COLO668 (cell line): Measurements from ENCODE around the gene CDH12.
"Not testable (repeated sequence)": the region's sequence is repeated elsewhere in the genome, so short reads cannot be mapped to it uniquely, and the experiment has no call there.

Experiments used
- DNase-seq: peaks from one replicate; lab custom pipeline; 2025; ENCODE audit not compliant: unreplicated experiment; lab: John Stamatoyannopoulos, UW

CDH12 gene

GRCh38 chr5:22577711-22578110 is 275.4 kb downstream of the CDH12 start:
- DNase-seq: no peak

DNA sequence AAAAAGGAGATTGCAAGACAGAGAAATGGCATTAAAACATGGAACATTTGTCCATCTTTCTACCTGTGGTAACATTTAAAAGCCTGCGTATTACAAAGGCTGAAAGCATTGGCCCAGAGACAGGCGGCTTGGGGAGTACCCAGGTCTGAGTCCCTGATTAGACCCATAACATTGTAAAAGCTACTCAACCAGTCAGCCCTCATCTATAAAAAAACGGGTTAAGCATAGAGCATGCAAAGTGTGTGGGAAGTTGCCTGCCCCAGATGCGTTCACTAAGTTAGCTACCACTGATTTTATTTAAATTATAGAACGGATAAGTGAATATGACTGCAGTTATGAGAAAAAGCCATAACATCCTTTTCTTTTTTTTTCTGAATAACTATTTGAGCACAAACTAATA is 276.1 kb downstream of the CDH12 start:
- DNase-seq: no peak

GRCh38 chr5:22572941-22573340 is 280.2 kb downstream of the CDH12 start:
- DNase-seq: no peak

DNA sequence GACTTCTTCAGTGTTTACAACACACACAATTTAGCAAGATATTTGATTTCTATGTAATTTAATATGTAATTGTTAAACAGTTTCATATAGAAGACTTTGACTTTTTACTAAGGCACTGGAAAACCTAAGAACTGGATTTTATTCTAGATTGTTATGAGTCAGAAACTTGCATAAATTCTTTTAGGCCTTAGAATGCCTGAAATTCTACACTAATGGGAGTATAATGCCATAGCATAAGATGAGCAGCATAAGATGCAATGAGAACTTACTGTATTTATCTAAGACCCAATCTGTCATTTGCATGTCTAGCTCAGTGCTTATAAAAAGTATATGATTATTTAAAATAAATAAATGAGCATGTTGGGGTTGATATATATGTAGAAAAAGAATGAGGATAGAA is 285.2 kb downstream of the CDH12 start:
- DNase-seq: no peak

- DNase-seq: no peak
Observed at GRCh38 chr5:22560147-22560546, 293.0 kb downstream of the CDH12 start.

GRCh38 chr5:22557251-22557650 is 295.9 kb downstream of the CDH12 start:
- DNase-seq: no peak

GRCh38 chr5:22554475-22554874 is 298.7 kb downstream of the CDH12 start:
- DNase-seq: no peak

- no peak for DNase-seq
Observed at GRCh38 chr5:22549876-22550671, 303.1 kb downstream of the CDH12 start.

DNA sequence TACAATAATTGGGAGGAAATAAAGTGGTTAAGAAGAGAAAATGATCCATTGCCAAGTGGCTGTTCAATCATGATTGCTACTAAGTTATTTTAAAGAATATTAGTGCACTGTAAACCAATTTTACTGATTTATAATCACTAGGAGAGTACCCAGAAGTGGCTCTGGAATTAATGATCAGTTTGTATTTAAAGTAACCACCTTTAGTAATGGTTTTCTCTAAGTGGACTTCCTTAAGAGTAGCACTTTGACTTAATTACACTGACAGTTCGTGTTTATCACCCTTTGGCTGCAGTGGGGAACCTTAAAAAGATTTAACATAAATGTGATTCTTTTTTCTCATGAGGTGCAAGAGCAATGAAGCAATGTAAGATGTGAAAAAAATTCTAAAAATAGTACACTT is 310.8 kb downstream of the CDH12 start:
- no peak for DNase-seq

DNA sequence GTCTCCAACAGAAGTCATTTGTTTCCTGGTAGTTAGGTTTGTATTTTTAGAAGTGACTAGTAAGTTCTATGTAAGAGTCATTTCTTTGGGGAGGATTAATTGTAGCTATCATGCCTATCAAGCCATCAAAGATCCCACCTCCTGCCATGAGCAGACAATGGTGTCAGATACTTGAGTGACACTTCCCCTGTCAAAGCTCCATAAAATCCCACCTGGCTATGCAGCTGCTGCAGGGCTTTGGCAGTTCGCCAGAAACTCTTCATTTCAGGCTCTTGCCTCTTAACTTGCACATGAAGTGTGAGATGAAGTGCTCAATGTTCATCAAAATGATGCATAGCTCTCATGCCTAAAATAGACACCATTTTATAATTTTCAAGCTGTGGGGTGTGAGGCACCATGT is 312.1 kb downstream of the CDH12 start:
- DNase-seq: peak; percentile 95

- DNase-seq: no peak
Observed at GRCh38 chr5:22539762-22540161, 313.4 kb downstream of the CDH12 start.

- DNase-seq: no peak
Observed at GRCh38 chr5:22531986-22532385, 321.2 kb downstream of the CDH12 start.

DNA sequence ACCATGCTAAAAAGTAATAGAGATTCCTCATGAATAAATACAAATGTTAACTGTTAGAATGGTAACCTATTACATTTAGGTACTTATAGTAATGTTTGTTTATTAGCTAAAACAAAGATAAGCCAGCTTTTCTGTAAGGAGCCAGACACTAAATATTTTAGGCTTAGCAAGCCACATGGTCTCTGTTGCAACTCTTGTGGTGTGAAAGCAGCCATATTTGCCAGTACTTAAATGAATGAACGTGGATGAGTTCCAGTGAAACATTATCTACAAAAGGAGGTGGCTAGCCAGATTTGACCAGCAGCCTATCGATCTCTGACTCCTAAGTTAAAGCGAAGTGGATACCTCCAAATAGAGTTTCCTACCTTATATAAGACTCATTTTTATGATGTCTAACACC is 331.6 kb downstream of the CDH12 start:
- no peak for DNase-seq

DNA sequence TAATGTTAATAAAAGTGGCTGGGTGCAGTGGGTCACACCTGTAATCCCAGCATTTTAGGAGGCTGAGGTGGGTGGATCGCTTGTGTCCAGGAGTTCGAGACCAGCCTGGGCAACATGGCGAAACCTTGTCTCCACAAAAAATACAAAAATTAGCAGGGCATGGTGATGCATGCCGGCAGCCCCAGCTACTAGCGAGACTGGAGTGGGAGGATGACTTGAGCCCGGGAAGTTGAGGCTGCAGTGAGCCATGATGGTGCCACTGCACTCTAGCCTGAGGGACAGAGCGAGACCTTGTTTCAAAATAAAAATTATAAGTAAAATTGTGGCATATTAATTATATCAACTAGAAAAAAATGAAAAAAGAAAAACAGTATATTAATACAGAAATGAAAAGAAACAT is 336.6 kb downstream of the CDH12 start:
- not testable (repeated sequence) for DNase-seq

DNA sequence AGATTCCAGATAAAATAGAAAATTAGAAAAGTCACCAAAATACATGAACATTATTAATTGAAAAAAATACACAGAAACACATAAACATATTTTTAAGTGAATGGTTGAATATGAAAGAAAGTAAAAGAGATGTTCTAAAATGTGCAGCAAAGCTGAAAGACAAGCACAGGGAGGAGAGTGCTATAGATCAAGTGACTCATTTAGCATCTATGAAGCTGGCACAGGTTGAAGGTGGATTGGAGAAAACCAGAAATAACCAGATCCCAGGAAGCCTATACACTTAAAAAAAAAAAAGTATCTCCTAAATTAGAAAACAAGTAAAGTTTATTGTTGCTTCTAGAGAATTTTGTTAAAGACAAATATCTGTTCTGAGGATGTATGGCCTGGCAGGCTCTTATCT is 338.9 kb downstream of the CDH12 start:
- no peak for DNase-seq

DNA sequence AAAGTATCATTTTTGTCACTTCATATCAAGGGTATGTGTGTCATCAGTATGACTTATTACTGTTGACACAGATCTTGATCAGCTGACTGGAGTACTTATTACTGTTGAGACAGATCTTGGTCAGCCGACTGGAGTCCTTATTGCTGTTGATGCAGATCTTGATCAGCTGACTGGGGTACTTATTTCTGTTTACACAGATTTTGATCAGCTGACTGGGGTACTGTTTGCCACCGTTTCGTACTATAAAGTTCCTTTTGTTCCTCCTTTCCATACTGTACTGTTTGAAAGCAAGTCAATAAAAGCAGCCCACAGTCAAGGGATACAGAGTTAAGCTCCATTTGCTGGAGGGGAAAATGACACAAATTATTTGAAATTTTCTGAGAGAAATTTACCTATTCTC is 347.3 kb downstream of the CDH12 start:
- no peak for DNase-seq

- DNase-seq: no peak
Observed at GRCh38 chr5:22504411-22504810, 348.7 kb downstream of the CDH12 start.

GRCh38 chr5:22500556-22500955 is 352.6 kb downstream of the CDH12 start:
- DNase-seq: no peak

GRCh38 chr5:22496666-22497065 is 356.5 kb downstream of the CDH12 start:
- DNase-seq: no peak

DNA sequence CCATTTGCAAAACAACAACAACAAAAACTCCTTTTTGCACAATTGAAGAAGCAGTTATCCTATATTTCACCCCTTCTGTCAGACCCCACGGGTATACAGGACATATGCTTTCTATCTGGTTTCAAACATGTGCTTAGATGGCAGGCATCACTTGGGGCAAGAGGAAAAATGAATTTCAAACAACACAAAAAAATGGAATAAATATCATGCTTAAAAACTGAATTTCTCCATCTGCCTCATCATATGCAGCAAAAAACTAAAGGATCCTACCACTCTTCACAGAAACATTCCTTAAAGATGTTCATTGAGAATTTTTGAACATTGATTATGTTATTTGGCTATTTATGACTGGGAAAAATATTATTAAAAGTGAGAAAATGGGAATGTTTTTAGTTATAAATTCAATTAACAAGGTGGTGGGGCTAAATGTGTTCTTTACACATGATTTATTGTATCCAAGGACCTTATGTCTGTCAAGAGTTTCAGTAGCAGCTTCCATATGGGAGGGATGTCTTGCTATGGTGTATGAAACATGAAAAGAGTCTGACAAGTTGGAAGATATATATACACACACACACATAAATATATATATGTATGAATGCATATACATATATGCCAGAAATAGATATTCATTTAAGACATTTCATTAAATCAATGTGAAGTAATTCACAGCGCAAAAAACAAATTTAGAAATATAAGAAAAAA is 358.0 kb downstream of the CDH12 start:
- no peak for DNase-seq

GRCh38 chr5:22488427-22488826 is 364.7 kb downstream of the CDH12 start:
- no peak for DNase-seq

- no peak for DNase-seq
Observed at GRCh38 chr5:22480305-22480704, 372.8 kb downstream of the CDH12 start.

DNA sequence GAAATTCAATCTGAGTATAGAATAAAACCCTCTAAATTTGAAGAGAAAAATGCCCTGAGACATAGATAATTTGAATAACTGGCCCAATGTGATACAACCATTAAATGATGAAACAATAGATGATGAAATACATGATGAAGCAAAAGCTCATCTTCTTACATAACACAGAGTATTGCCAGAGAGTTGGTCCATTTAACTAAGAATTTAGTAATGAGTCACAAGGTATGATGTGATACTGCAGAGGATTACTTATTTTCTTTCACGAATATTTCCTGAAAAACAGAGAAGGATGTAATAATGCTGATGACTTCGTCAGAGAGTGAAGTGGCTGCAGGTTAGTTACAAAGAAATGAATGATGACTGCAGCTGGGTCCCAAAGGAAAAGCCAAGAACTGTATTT is 379.3 kb downstream of the CDH12 start:
- no peak for DNase-seq
